ELF-1 (cell line): Measurements from ENCODE around the gene TRIM33.
"Not testable (repeated sequence)": the region's sequence is repeated elsewhere in the genome, so short reads cannot be mapped to it uniquely, and the experiment has no call there.

Experiments
- DNase-seq: peaks from one replicate; pipeline ENCODE4 v3.0.0-alpha.2; 2016; ENCODE audit warnings: low read depth, low spot score

The TRIM33 gene

DNA sequence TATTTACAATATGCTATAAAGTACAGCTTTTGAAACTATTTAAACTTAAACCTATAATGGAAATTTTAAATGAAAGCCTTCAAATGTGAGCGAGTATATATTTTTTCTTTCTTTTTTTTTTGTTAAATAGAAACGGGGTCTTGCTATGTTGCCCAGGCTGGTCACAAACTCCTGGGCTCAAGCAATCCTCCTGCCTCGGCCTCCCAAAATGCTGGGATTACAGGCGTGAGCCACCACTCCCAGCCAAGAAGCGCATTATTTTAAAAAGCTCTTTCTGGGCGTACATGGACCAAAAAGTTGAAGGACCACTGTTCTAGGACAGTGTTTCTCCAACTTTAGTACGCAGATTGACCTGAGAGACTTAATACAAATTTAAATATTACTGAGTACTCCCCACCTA is 87.5 kb downstream of the TRIM33 start:
- no peak for DNase-seq

DNA sequence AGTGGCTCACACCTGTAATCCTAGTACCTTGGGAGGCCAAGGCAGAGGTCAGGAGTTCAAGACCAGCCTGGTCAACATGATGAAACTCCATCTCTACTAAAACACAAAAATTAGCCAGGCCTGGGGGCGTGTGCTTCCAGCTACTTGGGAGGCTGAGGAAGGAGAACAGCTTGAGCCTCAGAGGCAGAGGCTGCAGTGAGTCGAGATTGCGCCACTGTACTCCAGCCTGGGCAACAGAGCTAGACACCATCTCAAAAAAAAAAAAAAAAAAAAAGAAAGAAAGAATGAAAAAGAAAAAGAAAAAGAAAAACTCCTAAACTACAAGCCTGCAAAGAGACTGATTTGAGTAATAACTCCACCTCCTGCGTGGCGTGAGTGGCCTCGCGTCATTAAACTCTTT is 92.1 kb downstream of the TRIM33 start:
- not testable (repeated sequence) for DNase-seq

GRCh38 chr1:114397601-114398000 is 113.4 kb downstream of the TRIM33 start:
- no peak for DNase-seq

DNA sequence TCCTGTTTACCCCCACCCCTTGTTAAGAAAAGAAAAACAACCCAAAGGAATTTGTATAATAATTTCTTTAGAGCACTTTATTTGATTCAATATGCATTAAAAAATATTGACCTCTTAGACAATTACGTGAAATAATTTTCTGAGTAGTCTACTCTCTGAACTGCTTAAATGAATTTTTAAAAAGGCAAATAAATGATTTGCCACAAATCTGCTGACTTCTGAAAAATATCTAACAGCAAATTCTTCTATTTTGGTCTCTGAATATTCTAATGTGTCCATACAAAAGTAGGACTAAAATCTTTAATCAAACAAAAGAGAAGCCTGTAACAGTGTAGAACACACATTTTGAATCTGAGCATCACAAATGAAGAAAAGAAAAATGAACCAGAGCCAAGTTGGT is 115.1 kb downstream of the TRIM33 start:
- DNase-seq, result no peak

GRCh38 chr1:114390960-114391359 is 120.0 kb downstream of the TRIM33 start:
- DNase-seq, result no peak

DNA sequence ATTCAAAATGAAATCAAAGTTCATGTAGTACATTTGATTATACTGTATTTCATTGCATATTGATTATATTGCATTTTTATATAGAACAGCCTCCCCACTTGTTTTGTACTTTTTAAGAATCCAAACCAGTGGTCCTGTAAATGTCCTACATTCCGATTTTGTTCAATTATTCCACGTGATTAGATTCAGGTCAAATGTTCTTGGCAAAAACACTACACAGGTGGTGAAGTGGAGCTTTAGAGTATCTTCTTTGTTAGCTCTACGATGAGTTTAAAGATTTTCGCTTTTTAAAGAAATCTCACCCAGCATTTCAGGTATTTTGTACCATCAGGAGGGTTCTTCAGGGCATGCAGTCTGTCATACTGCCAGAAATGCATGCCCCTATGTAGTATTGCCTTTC is 120.6 kb downstream of the TRIM33 start:
- no peak for DNase-seq

- no peak for DNase-seq
Measured at GRCh38 chr1:114388432-114389003, 122.5 kb downstream of the TRIM33 start.

GRCh38 chr1:114387585-114387984 is 123.4 kb downstream of the TRIM33 start:
- DNase-seq, result not testable (repeated sequence)

GRCh38 chr1:114387010-114387360 is 124.0 kb downstream of the TRIM33 start:
- DNase-seq, result no peak

GRCh38 chr1:114386129-114387009 is 124.6 kb downstream of the TRIM33 start:
- DNase-seq, result no peak

GRCh38 chr1:114384922-114385321 is 126.1 kb downstream of the TRIM33 start:
- DNase-seq, result no peak

DNA sequence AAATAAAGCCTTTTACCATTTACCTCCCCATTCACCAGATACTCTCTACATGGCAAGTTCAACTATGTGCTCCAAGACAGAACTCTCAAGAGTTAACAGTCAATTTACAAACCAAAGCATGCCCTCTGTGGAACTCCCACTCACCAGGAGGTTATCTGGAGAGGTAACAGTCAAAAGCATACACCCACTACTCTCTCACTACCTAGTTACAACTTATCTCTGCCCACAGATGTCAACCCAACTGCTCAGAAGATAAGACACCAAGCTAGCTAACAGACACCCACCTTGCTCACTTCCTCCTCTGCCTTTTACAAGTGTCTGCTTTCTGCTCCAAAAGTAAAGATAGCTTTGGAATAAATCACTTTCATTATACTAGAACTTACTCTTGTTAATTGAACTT is 131.0 kb downstream of the TRIM33 start:
- DNase-seq, result no peak

DNA sequence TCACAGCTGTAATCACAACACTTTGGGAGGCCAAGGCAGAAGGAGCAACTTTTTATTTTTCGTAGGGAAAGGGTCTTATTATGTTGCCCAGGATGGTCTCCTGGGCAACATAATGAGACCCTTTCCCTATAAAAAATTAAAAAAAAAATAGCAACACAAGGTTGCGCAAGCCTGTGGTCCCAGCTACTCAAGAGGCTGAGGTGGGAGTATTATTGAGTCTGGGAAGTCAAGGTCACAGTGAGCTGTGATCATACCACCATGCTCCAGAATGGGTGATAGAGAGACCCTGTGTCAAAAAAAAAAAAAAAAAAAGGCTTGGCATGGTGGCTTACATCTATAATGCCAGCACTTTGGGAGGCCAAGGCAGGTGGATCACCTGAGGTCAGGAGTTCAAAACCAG is 131.6 kb downstream of the TRIM33 start:
- no peak for DNase-seq

GRCh38 chr1:114377356-114377755 is 133.6 kb downstream of the TRIM33 start:
- no peak for DNase-seq

GRCh38 chr1:114369930-114370329 is 141.1 kb downstream of the TRIM33 start:
- DNase-seq, result no peak

DNA sequence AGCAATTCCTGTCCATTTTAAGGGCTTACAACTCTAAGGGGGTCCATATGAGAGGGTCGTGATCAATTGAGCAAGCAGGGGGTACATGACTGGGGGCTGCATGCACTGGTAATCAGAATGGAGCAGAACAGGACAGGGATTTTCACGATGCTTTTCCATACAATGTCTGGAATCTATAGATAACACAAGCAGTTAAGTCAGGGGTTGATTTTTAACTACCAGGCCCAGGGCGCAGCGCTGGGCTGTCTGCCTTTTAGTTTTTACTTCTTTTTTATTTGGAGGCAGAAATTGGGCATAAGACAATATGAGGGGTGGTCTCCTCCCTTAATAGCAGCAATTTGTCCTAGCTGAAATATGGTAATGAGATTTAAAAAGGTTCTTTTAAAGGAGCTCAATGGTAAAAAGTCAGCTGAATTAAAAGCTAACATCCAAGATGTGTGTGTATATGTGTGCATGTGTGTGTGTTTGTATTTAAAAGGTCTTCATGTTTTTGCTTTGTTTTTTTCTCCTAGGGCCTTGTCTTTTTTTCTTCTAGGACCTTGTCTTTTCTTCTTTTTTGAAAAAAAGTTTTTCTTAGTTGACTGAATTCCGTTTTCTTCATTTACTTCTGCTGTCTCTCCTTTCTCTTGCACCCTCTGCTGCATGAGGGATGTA is 141.6 kb downstream of the TRIM33 start:
- DNase-seq, result not testable (repeated sequence)

- DNase-seq, result no peak
Measured at GRCh38 chr1:114368560-114369255, 142.3 kb downstream of the TRIM33 start.

DNA sequence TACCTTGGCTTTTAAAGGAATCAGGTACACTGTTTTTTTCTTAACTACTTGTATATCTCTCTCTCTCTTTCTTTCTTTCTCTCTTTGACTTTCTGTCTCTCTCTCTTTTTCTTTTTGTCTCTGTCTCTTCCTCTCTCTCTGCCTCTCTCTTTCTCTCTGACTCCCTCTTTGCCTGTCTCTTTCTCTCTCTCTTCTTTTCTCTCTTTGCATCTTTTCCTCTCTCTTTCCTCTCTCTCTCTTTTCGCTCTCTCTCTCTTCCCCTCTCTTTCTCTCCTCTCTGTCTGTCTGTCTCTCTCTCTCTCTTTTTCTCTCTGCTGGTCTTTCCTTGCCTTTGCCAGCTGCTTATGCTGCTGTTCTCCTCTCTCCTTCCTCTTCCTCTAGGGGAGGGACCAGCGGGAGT is 143.2 kb downstream of the TRIM33 start:
- DNase-seq, result no peak

DNA sequence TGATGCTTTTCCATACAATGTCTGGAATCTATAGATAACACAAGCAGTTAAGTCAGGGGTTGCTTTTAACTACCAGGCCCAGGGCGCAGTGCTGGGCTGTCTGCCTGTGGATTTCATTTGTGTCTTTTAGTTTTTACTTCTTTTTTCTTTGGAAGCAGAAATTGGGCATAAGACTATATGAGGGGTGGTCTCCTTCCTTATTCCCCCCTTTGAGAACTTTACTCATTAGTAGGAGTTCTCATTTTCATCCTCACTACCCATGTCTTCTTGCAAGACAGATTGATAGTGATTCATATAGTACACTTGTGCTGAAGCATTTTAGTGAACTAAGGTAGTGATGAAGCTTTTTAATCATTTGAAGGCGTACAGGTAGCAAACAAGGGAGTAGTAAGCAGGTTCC is 147.8 kb downstream of the TRIM33 start:
- DNase-seq, result not testable (repeated sequence)

DNA sequence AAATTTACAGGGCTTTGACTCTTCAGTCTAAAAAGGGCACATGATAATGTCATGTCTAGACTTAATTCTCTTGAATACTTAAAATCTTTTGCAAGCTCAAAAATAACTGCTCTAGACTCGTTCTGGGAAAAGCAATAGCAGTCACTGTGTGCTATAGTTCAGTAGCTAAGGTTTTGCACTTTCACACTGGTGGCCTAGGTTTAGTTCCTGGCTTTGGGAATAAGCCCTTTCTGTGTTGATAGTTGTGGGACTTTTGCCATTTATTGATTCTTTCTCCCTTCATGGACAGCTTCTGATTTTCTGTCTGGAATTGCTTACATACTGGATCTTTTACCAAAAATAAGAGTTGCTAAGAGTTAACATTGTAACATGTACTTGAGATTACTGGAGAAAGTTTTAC is 151.2 kb downstream of the TRIM33 start:
- DNase-seq, result no peak

GRCh38 chr1:114355240-114355639 is 155.8 kb downstream of the TRIM33 start:
- DNase-seq, result no peak

DNA sequence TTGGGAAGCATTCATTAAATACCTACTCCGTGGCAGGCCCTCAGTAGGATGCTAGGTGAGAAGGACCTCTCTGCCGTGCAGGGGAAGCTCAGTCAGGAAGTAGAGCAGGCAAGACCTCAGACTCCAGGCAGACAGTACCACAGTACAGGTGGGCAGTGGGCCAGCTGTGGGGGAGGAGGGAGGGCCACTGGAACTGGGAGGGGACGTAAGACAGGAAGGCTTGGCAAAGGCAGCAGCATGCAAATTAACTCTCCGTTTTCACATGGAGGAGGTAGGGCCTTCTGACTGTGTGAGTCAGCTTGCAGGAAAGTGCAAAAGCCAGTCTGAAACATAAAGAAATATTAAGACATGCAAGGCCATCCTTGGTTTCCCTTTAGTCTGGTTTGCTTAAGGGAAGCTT is 157.7 kb downstream of the TRIM33 start:
- DNase-seq, result no peak
